Vagina (tissue), 2 donors: ENCODE measurements around the gene GABRB2.

Experiments
- POLR2A ChIP-seq, 2 donors: fragments of 450-650 bp; IDR thresholded peaks; one replicate each; pipeline ENCODE4 v1.6.1; 2017; ENCODE audit warnings: antibody characterized with exemption in 2 of 2, mild to moderate bottlenecking in 2 of 2, moderate library complexity in 2 of 2
- POLR2AphosphoS5 ChIP-seq, 2 donors: sonication (generic); formaldehyde crosslinking; IDR thresholded peaks; one replicate each; pipeline ENCODE4 v1.9.0; 2017; ENCODE audit warnings: antibody characterized with exemption in 2 of 2, mild to moderate bottlenecking in 2 of 2, low read depth in 1 of 2; ENCODE audit not compliant: insufficient read depth in 1 of 2
- TF ChIP-seq, protein P1 (sequence below), 3 experiments: fragments of 450-650 bp in 2 of 3; fragments of 200-600 bp in 1 of 3; sonication (generic) in 1 of 3; IDR thresholded peaks; one replicate each; pipeline ENCODE4 v1.5.1; 2017 to 2019; ENCODE audit warnings: antibody characterized with exemption in 3 of 3, mild to moderate bottlenecking in 2 of 3, moderate library complexity in 2 of 3

GRCh38 chr5:161406880-161407279 is 139.6 kb downstream of the GABRB2 start:
- TF ChIP-seq, protein P1, sequence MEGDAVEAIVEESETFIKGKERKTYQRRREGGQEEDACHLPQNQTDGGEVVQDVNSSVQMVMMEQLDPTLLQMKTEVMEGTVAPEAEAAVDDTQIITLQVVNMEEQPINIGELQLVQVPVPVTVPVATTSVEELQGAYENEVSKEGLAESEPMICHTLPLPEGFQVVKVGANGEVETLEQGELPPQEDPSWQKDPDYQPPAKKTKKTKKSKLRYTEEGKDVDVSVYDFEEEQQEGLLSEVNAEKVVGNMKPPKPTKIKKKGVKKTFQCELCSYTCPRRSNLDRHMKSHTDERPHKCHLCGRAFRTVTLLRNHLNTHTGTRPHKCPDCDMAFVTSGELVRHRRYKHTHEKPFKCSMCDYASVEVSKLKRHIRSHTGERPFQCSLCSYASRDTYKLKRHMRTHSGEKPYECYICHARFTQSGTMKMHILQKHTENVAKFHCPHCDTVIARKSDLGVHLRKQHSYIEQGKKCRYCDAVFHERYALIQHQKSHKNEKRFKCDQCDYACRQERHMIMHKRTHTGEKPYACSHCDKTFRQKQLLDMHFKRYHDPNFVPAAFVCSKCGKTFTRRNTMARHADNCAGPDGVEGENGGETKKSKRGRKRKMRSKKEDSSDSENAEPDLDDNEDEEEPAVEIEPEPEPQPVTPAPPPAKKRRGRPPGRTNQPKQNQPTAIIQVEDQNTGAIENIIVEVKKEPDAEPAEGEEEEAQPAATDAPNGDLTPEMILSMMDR (IDR thresholded peaks at IDR 0.05): no peak
- TF ChIP-seq POLR2A (IDR thresholded peaks at IDR 0.05) (no peak), POLR2AphosphoS5 (IDR thresholded peaks at IDR 0.05; ENCODE audit: insufficient read depth in 1 of 2, low read depth in 1 of 2) (no peak)
